ENCODE results near the gene STARD7. TPM values are rescaled to one million over a fixed set of nuclear protein-coding genes. Genes with fewer than 3 reads are reported as not detected.
A peak's percentile ranks its signal among the peaks of the same experiment; 100 is the strongest.

The STARD7 gene
- total and polyA plus RNA-seq, 9 of the 15 experiments (the other 6 are each of a cell fraction or from before 2014, with no cell fraction given): 90.9 to 196 (median 145) TPM

GRCh38 chr2:96135621-96136020 is 73.0 kb downstream of the STARD7 start:
- no peaks in the 10 kb centered on the region for H3K9me1 ChIP-seq (ENCODE audit: control insufficient read depth, insufficient read depth, low read length)
- H3K9ac ChIP-seq (ENCODE audit: insufficient read depth in 1 of 2, low read depth in 2 of 2, low read length in 2 of 2): peak overlapping the region in 1 of 2 experiments; percentile 38; a peak in 1 of 4 replicates
- no peak overlapping the region for H3K27ac ChIP-seq (ENCODE audit: extremely low read depth, low read depth, low read length)
- H3K4me1 ChIP-seq (replicated peaks in 1 of 2; ENCODE audit: control insufficient read depth in 2 of 2, insufficient read depth in 2 of 2, low read length in 2 of 2): peaks cover 0 to 7% of the 10 kb centered on the region in 2 experiments; a peak in 2 of 5 replicates
- intact Hi-C loops (cut with micrococcal nuclease): no loop called here
- DNase-seq (ENCODE audit: extremely low read depth in 1 of 4, low spot score in 3 of 4): no peak
- no peak overlapping the region for H3K4me3 ChIP-seq
- 2% methylated on average over 5 of the region's 5 CpGs for WGBS (ENCODE audit: insufficient coverage, low coverage, missing lambda C conversion rate)
- ATAC-seq: no peak
- no peak for FAIRE-seq
- no TSS peak for BruUV-seq (replicated peaks)
- H4K20me1 ChIP-seq (replicated peaks; ENCODE audit: control insufficient read depth, insufficient read depth, low read length): peaks cover 20% of the 10 kb centered on the region; the same call in 1 of the 2 replicates
- in situ Hi-C loops (cut with MboI): no loop called here
- H3K4me2 ChIP-seq (ENCODE audit: insufficient read depth, low read length): no peak overlapping the region
- no peaks in the 10 kb centered on the region for H3K9me3 ChIP-seq (replicated peaks; ENCODE audit: control insufficient read depth, insufficient read depth, low read depth, low read length)
- H3K36me3 ChIP-seq (ENCODE audit: control insufficient read depth, insufficient read depth, low read length): no peaks in the 10 kb centered on the region
- no peaks in the 10 kb centered on the region for H3K79me2 ChIP-seq (ENCODE audit: control insufficient read depth, insufficient read depth, low read length)
- no peak overlapping the region for H2AFZ ChIP-seq (ENCODE audit: low read depth, low read length)
- CTCF ChIA-PET (ENCODE audit: low intra/inter-chr PET ratio): no interaction called here
- POLR2A ChIA-PET: interaction anchor here (0.6 kb wide), 1 partner anchor 35 kb away, joined by 4 read pairs; no protein-coding TSS in a partner anchor
- peaks cover 51 to 65% of the 10 kb centered on the region in 2 experiments for H3K27me3 ChIP-seq (ENCODE audit: control insufficient read depth in 2 of 2, insufficient read depth in 2 of 2, low read length in 2 of 2)
- TF ChIP-seq GABPA (tag; conservative IDR thresholded peaks at IDR 0.05; ENCODE audit: low read depth): no peak
- TF ChIP-seq KLF1 (tag; IDR thresholded peaks at IDR 0.05): no peak
- no peak for TF ChIP-seq MNT (conservative IDR thresholded peaks at IDR 0.05)
- TF ChIP-seq NFATC3 (IDR thresholded peaks at IDR 0.05): no peak
- TF ChIP-seq MAFF (IDR thresholded peaks at IDR 0.05; ENCODE audit: low read length): no peak
- no peak for TF ChIP-seq ZNF696 (CRISPR knock-in tag; conservative IDR thresholded peaks at IDR 0.05)
- no peak for TF ChIP-seq NFYB (IDR thresholded peaks at IDR 0.05; ENCODE audit: extremely low read depth, insufficient read length)
- no peak for TF ChIP-seq CTCF (IDR thresholded peaks at IDR 0.05 in 2 of 3, conservative IDR thresholded peaks at IDR 0.05 in 1 of 3; ENCODE audit: insufficient read depth in 2 of 3, low read depth in 1 of 3, low read length in 3 of 3)
- no peak for TF ChIP-seq PRMT5 (CRISPR knock-in tag; IDR thresholded peaks at IDR 0.05)
- no peak for TF ChIP-seq NELFE (IDR thresholded peaks at IDR 0.05; ENCODE audit: insufficient read depth, insufficient read length)
- TF ChIP-seq ZBTB34 (CRISPR knock-in tag; IDR thresholded peaks at IDR 0.05): no peak
- no peak for TF ChIP-seq CREBBP (IDR thresholded peaks at IDR 0.05; ENCODE audit: low read depth, low read length)
- TF ChIP-seq GTF2A2 (tag; IDR thresholded peaks at IDR 0.05): no peak
- no peak for TF ChIP-seq TAF9B (IDR thresholded peaks at IDR 0.05; ENCODE audit: partially characterized antibody)
- TF ChIP-seq GATAD2A (IDR thresholded peaks at IDR 0.05): no peak
- TF ChIP-seq TARDBP (IDR thresholded peaks at IDR 0.05): no peak
- no peak for TF ChIP-seq KAT8 (IDR thresholded peaks at IDR 0.05; ENCODE audit: low read depth)
- TF ChIP-seq CCNT2 (IDR thresholded peaks at IDR 0.05; ENCODE audit: borderline replicate concordance, extremely low read depth, insufficient read length, low read depth, low read length): no peak
- TF ChIP-seq RBM14 (IDR thresholded peaks at IDR 0.05; ENCODE audit: borderline replicate concordance, insufficient read depth, low read depth, low read length): no peak

All from K562 (cell line).